ENCODE data around the gene RTN4R. TPM values are rescaled to one million over a fixed set of nuclear protein-coding genes. Genes with fewer than 3 reads are reported as not detected.

The RTN4R gene
- 0.52 and 0.76 TPM in 2 replicates for total RNA-seq

GRCh38 chr22:20268279-20269012, at the start of gene RTN4R:
RTN4R (minus strand) TSS chr22:20268318; CDS start chr22:20268092, 226 bp downstream.

Other genes with a start within 250 kb of the RTN4R start
- 59.6 and 80.3 TPM in 2 replicates for gene TANGO2, start 247.2 kb downstream of the RTN4R start, total RNA-seq
- gene DGCR8, start 188.1 kb downstream of the RTN4R start, total RNA-seq: 27.7 and 38.1 TPM in 2 replicates
- gene RANBP1, start 152.2 kb downstream of the RTN4R start, total RNA-seq: 76.2 and 79.3 TPM in 2 replicates
- gene TRMT2A, start 151.1 kb downstream of the RTN4R start, total RNA-seq: 44.6 and 63.3 TPM in 2 replicates
- gene ZDHHC8, start 136.5 kb downstream of the RTN4R start, total RNA-seq: 17.7 and 46.3 TPM in 2 replicates
- 1.2 and 2.7 TPM in 2 replicates for gene CCDC188, start 117.3 kb downstream of the RTN4R start, total RNA-seq
- gene DGCR6L, start 51.7 kb upstream of the RTN4R start, total RNA-seq: 29.6 and 32.6 TPM in 2 replicates
- 7.9 and 14.0 TPM in 2 replicates for gene ZNF74, start 125.8 kb upstream of the RTN4R start, total RNA-seq
- 41.4 and 64.6 TPM in 2 replicates for gene SCARF2, start 169.5 kb upstream of the RTN4R start, total RNA-seq
- gene KLHL22, start 227.5 kb upstream of the RTN4R start, total RNA-seq: 33.8 and 37.7 TPM in 2 replicates
- 40.7 and 56.2 TPM in 2 replicates for gene MED15, start 239.3 kb upstream of the RTN4R start, total RNA-seq

All from smooth muscle cell of the pulmonary artery (primary cell).